Activated CD4-positive, CD25-positive, alpha-beta regulatory T cell treated with anti-CD3 and anti-CD28 coated beads, Interleukin-2, amount 50 U/mL, for 16 hours (primary cell): ENCODE data around the gene PRSS3.
"Not testable (repeated sequence)": the region's sequence is repeated elsewhere in the genome, so short reads cannot be mapped to it uniquely, and the experiment has no call there.

ENCODE experiments used
- DNase-seq: peaks from one replicate; pipeline ENCODE4 v3.0.0-alpha.2; 2020; ENCODE audit warnings: low read depth, low spot score

Gene PRSS3

DNA sequence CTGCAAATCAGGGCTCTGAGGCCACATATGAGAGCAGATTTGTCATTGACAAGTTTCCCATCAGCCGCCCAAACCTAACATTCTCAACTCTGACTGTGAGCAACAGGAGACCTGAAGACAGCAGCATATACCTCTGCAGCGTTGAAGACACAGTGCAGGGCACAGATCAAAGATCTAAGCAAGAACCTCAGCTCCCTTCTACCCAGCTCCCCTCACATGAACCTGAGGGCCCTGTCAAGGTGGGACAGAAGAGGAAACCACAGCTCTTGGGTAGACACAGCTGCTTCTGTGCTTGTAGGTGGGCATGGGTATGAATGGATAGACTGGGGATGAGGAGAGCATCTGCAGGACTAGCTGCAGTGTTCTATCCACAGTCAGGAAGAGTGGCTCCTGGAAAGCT, 8.7 kb upstream of the PRSS3 start:
- DNase-seq: no peak

- DNase-seq: no peak
Measured at GRCh38 chr9:33787839-33788238, 7.5 kb upstream of the PRSS3 start.

- not testable (repeated sequence) for DNase-seq
Measured at GRCh38 chr9:33789429-33789828, 5.9 kb upstream of the PRSS3 start.

GRCh38 chr9:33791117-33791516, 4.2 kb upstream of the PRSS3 start:
- no peak for DNase-seq

- not testable (repeated sequence) for DNase-seq
Measured at GRCh38 chr9:33793496-33793895, 1.9 kb upstream of the PRSS3 start.

- no peak for DNase-seq
Measured at GRCh38 chr9:33794560-33794959, 801 bp upstream of the PRSS3 start.

- DNase-seq: no peak
Measured at GRCh38 chr9:33795819-33796218, 458 bp downstream of the PRSS3 start.

GRCh38 chr9:33796679-33797078, 1.3 kb downstream of the PRSS3 start:
- not testable (repeated sequence) for DNase-seq

- no peak for DNase-seq
Measured at GRCh38 chr9:33797837-33798236, 2.5 kb downstream of the PRSS3 start.

DNA sequence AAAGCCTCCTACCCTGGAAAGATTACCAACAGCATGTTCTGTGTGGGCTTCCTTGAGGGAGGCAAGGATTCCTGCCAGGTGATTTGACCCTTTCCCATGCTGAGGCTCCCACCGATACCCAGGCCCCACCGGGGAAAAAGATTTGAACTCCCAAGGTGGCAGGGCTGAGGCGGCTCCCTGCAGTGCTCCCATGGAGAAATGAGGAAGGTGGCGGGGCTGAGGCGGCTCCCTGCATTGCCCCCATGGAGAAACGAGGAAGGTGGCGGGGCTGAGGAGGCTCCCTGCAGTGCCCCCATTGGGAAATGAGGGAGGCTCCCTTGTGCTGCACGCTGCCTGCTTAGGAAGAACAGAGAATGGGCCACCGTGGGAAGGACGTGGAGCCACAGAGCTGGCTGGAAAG, 3.2 kb downstream of the PRSS3 start:
- DNase-seq: no peak

- no peak for DNase-seq
Measured at GRCh38 chr9:33799928-33800704, 4.8 kb downstream of the PRSS3 start.

GRCh38 chr9:33800886-33801285, 5.5 kb downstream of the PRSS3 start:
- no peak for DNase-seq

- DNase-seq: not testable (repeated sequence)
Measured at GRCh38 chr9:33801943-33802500, 6.7 kb downstream of the PRSS3 start.

- DNase-seq: not testable (repeated sequence)
Measured at GRCh38 chr9:33804196-33804595, 8.8 kb downstream of the PRSS3 start.

DNA sequence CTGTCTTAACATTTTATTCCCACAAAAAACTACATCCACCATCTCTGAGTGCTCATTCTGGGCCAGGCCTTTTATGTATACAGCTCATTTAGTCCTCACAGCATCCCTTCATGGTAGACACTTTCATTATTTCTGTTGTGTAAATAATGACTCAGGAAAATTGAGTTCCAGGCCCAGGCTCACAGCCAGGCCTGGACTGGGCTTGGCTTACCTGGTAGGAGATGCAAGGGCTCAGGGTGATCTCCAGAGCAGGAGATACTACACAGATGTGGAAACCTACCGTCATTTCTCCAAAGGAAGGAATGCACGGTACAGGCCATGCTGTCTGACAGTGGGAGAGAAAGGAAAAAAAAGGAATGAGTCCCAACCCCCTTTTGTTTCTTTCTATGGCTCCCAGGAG, 11.8 kb downstream of the PRSS3 start:
- not testable (repeated sequence) for DNase-seq

DNA sequence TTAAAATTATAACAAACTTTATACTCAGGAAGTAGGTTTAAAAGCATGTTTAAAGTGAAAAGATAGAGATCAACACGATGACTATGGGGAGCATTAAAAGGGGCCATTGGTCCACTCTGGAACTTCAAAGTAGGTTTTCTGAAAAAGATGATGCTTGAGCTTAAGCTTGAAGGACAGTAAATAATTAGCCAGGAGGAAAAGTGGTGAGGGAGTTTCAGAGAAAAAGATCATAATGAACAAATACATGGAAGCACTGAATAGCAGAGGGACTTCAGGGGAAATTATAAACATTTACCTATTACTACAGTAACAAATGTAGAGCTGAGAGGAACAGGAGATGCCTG, 13.6 kb downstream of the PRSS3 start:
- not testable (repeated sequence) for DNase-seq

- DNase-seq: no peak
Measured at GRCh38 chr9:33809506-33809905, 14.1 kb downstream of the PRSS3 start.

- no peak for DNase-seq
Measured at GRCh38 chr9:33813712-33814641, 18.6 kb downstream of the PRSS3 start.

DNA sequence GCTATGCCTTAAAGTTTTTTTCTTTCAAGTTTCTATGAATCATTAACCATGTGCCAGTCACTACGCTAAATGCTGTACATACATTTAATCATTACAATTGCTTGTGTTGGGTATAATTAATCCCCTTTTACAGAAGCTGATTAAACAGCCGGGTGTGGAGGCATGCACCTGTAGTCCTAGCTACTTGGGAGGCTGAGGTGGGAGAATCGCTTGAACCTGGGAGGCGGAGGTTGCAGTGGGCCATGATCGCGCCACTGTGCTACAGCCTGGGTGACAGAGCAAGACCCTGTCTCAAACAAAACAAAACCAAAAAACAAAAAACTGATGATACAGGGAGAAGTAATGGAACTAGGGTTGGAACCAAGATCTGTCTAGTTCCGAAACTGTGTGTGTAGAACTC, 20.4 kb downstream of the PRSS3 start:
- DNase-seq: no peak

- DNase-seq: peak; percentile 81
Measured at GRCh38 chr9:33816327-33817252, 21.2 kb downstream of the PRSS3 start, which contains the start of gene UBE2R2. UBE2R2 (plus strand) TSS chr9:33817160; CDS start chr9:33817758, 598 bp downstream.
